HL-60 (cell line): ENCODE results near the gene DIP2C.

Experiments used
- DNase-seq, 2 experiments: peaks; one replicate each; pipeline ENCODE4 v3.0.0-alpha.2; 2010 to 2020; ENCODE audit warnings: low read depth in 1 of 2, low spot score in 1 of 2
- H3K27ac ChIP-seq: fragments of 250-450 bp; sonication (Bioruptor Pico); replicated peaks from 2 replicates; pipeline ENCODE4 v1.5.1; 2020; ENCODE audit warnings: mild to moderate bottlenecking, moderate library complexity
- H3K27me3 ChIP-seq: fragments of 250-450 bp; sonication (Bioruptor Pico); 2 replicates; pipeline ENCODE4 v1.5.1; 2021; ENCODE audit warnings: mild to moderate bottlenecking, moderate library complexity; ENCODE audit not compliant: insufficient read depth, poor library complexity, severe bottlenecking
- H3K4me3 ChIP-seq: replicated peaks from 2 replicates; pipeline ENCODE4 v1.5.1; 2011; ENCODE audit warnings: mild to moderate bottlenecking, control low read depth, low read length; ENCODE audit not compliant: insufficient read depth
- CTCF ChIP-seq: IDR thresholded peaks from one replicate; pipeline ENCODE4 v1.5.1; 2011; ENCODE audit warnings: low read length, control low read depth, inconsistent platforms; ENCODE audit not compliant: insufficient read depth
- GABPA ChIP-seq: IDR thresholded peaks from 2 replicates; pipeline ENCODE4 v1.6.1; 2012; ENCODE audit warnings: low read depth
- POLR2AphosphoS5 ChIP-seq: IDR thresholded peaks from 2 replicates; pipeline ENCODE4 v1.6.1; 2012; ENCODE audit warnings: low read depth
- REST ChIP-seq: IDR thresholded peaks from 2 replicates; pipeline ENCODE4 v1.6.1; 2012; ENCODE audit warnings: low read depth; ENCODE audit not compliant: insufficient replicate concordance
- SPI1 ChIP-seq: IDR thresholded peaks from 2 replicates; pipeline ENCODE4 v1.6.1; 2012; ENCODE audit warnings: low read depth, mild to moderate bottlenecking, borderline replicate concordance

The DIP2C gene

DNA sequence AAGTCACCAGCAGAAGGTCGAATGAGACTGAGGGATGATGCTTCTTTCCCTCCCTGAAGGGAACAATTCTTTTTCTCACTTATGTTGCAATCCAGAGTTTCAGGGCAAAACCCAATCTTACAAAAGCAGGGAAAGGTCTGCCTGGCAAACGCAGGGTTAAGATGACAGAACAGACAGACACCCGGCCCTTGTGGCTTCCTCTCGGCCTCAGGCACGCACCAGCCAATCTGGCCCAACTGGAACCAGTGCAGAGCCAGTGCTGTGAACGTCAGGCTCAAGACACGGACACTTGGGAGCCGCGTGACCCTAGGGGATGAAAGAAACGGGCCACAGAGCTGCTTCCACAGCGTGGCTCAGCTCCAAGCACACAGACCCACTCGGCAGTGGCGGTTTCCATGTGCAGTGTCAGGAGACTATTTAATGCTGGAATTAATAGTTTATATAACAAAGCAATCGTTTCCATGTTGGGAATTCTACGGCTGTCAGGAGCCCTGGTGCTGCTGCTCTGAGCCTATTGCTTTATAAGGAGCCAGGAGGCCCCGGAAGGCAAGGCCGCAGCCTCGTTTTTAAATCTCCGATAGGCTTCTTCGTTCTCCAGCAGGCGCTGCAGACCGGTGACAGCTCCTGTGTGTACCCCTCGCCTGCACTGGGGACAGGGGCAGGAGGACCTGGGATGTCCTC, 198.4 kb downstream of the DIP2C start:
- Histone ChIP-seq H3K4me3 (no peak overlapping the region), H3K27ac (no peak overlapping the region), H3K27me3 (no peaks in the 10 kb centered on the region)
- TF ChIP-seq SPI1 (no peak), GABPA (no peak), POLR2AphosphoS5 (no peak), REST (no peak), CTCF (no peak)
- DNase-seq = no peak

GRCh38 chr10:490256-490655, 199.2 kb downstream of the DIP2C start:
- H3K4me3 ChIP-seq = no peak overlapping the region
- H3K27me3 ChIP-seq = no peaks in the 10 kb centered on the region
- TF ChIP-seq CTCF (no peak), GABPA (no peak), SPI1 (no peak), REST (no peak), POLR2AphosphoS5 (no peak)
- DNase-seq = no peak
- no peak overlapping the region for H3K27ac ChIP-seq

DNA sequence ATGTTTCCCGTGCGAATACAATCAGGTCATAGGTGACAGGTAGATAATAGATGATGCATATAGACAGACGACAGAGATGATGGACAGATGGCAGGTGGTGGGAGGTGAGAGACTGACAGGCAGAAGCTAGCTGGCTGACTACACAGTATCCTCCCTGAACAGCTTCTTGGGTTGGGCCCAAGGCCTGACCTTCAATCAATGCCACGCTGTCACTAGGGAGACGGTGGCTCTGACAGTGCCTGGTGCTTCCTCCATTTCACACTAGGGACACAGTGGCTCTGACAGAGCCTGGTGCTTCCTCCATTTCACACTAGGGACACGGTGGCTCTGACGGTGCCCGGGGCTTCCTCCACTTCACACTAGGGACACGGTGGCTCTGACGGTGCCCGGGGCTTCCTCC, 200.1 kb downstream of the DIP2C start:
- Histone ChIP-seq H3K27me3 (no peaks in the 10 kb centered on the region), H3K4me3 (no peak overlapping the region), H3K27ac (no peak overlapping the region)
- no peak for TF ChIP-seq REST
- no peak for TF ChIP-seq CTCF
- no peak for TF ChIP-seq GABPA
- no peak for TF ChIP-seq SPI1
- TF ChIP-seq POLR2AphosphoS5 = no peak
- DNase-seq = no peak
